ENCODE data around the gene IGFBP3.

DNA sequence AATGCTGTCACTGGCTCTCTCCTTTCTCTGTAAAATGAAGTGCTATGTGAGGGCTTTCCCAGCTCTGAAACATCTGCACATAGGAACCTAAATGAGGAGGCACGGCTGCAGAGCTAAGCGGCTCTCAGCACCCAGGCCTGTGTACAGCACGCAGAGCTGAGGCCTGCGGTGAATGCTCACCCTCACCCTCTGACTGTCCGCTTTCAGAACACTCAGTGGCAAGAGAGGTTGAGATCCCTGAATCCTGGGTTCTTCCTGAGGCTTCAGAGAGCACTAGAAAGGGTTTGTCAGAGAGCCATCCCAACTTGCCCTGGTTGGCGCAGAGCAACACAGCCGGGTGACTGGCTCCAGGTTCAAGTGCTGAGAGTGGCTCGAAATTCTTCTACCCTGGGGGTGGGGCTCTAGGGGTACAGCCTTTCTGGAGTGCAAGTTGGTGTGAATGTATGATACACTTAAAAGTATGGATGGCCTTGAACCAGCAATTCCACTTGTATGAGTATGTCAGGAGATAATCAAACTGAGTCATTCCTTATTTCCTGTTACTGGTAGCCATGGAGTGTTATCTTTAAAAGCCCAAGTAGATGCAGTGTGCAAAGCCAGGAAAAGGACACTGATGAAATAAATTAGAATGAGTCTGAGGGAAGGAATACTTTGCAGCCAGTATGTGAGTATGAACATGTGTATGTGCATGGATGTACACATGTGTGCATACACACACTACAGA lies 46.5 kb downstream of the IGFBP3 start:
- TF ChIP-seq, protein P1, sequence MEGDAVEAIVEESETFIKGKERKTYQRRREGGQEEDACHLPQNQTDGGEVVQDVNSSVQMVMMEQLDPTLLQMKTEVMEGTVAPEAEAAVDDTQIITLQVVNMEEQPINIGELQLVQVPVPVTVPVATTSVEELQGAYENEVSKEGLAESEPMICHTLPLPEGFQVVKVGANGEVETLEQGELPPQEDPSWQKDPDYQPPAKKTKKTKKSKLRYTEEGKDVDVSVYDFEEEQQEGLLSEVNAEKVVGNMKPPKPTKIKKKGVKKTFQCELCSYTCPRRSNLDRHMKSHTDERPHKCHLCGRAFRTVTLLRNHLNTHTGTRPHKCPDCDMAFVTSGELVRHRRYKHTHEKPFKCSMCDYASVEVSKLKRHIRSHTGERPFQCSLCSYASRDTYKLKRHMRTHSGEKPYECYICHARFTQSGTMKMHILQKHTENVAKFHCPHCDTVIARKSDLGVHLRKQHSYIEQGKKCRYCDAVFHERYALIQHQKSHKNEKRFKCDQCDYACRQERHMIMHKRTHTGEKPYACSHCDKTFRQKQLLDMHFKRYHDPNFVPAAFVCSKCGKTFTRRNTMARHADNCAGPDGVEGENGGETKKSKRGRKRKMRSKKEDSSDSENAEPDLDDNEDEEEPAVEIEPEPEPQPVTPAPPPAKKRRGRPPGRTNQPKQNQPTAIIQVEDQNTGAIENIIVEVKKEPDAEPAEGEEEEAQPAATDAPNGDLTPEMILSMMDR (IDR thresholded peaks at IDR 0.05 in 2 of 3, conservative IDR thresholded peaks at IDR 0.05 in 1 of 3; ENCODE audit: borderline replicate concordance in 1 of 3, insufficient read depth in 1 of 3, low read depth in 2 of 3, low read length in 2 of 3): no peak
- TF ChIP-seq, protein P2, sequence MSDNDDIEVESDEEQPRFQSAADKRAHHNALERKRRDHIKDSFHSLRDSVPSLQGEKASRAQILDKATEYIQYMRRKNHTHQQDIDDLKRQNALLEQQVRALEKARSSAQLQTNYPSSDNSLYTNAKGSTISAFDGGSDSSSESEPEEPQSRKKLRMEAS (IDR thresholded peaks at IDR 0.05): no peak

Data from HCT116 (cell line).